Neural progenitor cell (in vitro differentiated cells): ENCODE data around the gene PDILT.

Experiments
- EZH2 ChIP-seq: fragments of 200-600 bp; sonication (generic); IDR thresholded peaks from 2 replicates; pipeline ENCODE4 v1.6.1; 2017; ENCODE audit warnings: antibody characterized with exemption, mild to moderate bottlenecking, moderate library complexity
- EZH2phosphoT487 ChIP-seq: fragments of 200-600 bp; sonication (generic); IDR thresholded peaks from 2 replicates; pipeline ENCODE4 v1.6.1; 2017; ENCODE audit warnings: antibody characterized with exemption
- TF ChIP-seq, protein P1 (sequence below): fragments of 200-600 bp; sonication (generic); IDR thresholded peaks from 2 replicates; pipeline ENCODE4 v1.5.1; 2017; ENCODE audit warnings: antibody characterized with exemption, mild to moderate bottlenecking

DNA sequence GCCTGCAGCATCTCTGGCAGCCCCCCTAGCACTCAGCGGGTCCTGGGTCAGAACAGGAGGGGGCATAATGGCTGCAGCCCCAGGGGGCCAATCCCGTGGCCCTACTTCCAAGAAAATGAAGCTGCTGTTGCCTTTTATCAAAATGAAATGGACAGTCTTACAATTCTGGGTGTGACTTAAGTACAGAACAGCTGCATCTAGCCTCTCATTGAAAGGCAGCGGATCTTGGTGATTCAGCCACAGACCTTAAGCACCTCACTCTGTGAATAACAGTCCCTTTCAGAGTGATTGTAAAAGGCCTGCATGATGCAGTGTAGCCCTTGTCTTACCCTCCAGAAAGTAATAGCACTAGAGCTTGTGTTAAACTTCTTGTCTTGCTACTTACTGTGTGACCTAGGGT, 40.5 kb downstream of the PDILT start:
- no peak for TF ChIP-seq EZH2
- TF ChIP-seq, protein P1, sequence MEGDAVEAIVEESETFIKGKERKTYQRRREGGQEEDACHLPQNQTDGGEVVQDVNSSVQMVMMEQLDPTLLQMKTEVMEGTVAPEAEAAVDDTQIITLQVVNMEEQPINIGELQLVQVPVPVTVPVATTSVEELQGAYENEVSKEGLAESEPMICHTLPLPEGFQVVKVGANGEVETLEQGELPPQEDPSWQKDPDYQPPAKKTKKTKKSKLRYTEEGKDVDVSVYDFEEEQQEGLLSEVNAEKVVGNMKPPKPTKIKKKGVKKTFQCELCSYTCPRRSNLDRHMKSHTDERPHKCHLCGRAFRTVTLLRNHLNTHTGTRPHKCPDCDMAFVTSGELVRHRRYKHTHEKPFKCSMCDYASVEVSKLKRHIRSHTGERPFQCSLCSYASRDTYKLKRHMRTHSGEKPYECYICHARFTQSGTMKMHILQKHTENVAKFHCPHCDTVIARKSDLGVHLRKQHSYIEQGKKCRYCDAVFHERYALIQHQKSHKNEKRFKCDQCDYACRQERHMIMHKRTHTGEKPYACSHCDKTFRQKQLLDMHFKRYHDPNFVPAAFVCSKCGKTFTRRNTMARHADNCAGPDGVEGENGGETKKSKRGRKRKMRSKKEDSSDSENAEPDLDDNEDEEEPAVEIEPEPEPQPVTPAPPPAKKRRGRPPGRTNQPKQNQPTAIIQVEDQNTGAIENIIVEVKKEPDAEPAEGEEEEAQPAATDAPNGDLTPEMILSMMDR, result no peak
- TF ChIP-seq EZH2phosphoT487, result no peak
